Muscle of back (tissue), 11 donors: ENCODE measurements around the gene ZNF319. TPM values are rescaled to one million over a fixed set of nuclear protein-coding genes. Genes with fewer than 3 reads are reported as not detected.

Experiments used
- DNase-seq, 3 donors: peaks; one replicate each; pipeline versions ENCODE4 v3.0.0 to v3.0.0-alpha.2; 2013
- polyA plus RNA-seq, 10 donors: library from polyadenylated mRNA; unstranded; fragments of 120-200 nt; gene quantifications; one replicate each; pipeline ENCODE4 v1.2.1, GENCODE V29; 2013; ENCODE audit not compliant: insufficient read length in 10 of 10

Gene ZNF319
- polyA plus RNA-seq, 10 donors = 4.6 to 7.7 (median 6.5) TPM

DNA sequence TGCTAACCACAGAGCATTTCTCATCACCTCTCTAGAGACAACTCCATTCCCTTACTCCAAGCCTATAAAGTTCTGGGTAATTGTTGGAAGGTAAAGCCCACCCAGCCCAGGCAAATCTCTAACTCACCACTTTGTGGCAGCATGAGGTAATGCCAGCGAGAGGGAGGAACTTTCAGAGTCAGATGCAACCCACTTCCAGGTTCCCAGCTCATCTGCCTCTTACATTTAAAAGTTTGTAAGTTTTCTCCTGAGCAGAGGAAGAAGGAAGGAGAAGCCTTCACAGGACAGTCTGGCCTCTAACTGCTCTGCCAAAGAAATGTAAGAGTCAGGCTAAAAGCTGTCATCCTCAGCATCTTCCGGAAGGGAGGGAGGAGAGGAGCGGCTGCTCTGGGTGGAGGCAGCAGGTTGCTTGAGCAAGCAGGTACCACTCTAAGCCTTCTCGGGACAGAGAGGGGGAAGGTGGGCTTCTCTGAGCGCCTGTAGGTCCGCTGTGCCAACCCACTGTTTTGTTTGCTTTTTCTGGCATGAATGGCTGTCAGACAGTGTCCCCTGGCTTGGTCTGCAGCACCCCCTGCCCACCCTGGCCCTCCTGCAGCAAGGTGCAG is 1.0 kb downstream of the ZNF319 start:
- DNase-seq = peak in 1 of 3 donors; percentile 58

DNA sequence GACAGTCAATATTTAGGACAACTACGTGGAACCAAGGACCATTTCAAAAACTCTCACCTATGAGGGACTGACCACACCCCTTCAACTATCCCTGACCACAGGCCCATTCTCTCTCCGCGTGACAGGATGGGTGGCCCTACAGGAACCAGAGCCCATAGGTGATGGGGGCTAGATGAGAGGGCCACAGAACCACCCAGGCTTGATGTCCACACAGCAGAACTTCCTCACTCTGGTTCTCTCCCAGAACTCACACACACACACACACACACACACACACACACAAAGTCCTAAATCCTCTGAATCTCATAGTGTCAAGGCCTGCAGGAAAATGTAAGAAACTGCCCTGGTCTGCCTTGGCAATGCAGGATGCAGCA is 1.5 kb downstream of the ZNF319 start:
- DNase-seq = no peak

DNA sequence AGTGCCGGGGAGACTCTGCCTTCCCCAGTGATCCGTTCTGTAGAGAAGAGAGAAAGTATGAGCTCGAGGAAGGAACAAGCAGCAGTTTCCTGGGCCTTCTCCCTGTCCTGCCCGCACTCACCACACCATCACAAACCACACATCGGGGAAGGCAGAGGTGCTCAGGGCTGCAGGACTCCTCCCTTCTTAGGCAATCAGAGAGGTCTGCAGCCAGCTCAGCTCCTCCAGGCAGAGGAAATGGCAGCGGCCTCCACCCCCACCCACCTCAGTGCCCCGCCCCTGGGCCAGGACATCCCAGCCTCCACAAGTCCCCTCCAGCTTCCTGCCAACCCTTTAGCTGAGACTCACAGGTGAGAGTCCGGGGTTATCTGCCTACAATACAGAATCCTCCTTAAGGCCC is 2.0 kb downstream of the ZNF319 start:
- DNase-seq = no peak

DNA sequence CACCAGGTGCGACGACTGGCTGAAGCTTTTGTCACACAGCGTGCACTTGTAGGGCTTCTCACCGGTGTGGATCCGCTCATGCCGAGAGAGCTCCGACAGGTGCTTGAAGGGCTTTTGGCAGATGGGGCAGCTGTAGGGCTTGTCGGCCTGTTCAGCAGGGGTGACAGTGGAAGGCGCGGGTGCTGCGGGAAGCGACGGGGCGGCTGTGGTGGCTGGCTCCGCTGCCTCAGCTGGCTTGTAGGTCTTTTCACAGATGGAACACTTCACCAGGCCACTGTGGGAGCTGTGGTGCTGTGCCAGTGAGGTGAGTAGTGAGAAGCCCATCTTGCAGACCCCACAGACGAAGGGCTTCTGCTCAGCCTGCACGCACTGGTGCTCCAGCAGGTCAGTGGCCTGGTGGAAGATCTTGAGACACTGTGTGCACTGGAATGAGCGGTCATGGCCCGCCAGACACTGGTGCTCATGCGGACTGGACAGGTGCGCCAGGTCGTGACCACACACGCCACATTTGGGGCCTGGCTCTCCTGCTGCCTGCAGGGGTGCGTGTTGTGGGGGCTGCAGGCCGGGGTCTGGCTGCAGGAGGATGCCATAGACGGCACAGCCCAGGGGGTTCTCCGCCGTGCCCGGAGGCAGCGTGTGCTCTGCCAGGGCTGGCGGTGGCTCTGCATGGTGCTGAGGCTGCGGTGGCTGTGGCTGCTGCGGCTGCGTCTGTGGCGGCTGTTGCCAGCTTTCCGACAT is 2.8 kb downstream of the ZNF319 start:
- no peak for DNase-seq

DNA sequence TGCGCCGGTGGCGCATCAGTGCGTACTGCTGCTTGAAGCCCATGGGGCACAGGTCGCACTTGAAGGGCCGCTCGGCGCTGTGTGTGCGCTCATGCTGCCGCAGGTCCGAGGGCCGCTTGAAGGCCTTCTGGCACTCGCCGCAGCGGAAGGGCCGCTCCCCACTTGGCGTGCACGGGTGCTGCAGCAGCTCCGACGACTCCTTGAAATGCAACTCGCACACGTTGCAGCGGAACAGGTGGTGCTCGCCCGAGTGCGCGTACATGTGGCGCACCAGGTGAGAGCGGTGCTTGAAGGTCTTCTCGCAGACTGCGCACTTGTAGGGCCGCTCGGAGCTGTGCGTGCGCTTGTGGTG is 3.3 kb downstream of the ZNF319 start:
- no peak for DNase-seq

DNA sequence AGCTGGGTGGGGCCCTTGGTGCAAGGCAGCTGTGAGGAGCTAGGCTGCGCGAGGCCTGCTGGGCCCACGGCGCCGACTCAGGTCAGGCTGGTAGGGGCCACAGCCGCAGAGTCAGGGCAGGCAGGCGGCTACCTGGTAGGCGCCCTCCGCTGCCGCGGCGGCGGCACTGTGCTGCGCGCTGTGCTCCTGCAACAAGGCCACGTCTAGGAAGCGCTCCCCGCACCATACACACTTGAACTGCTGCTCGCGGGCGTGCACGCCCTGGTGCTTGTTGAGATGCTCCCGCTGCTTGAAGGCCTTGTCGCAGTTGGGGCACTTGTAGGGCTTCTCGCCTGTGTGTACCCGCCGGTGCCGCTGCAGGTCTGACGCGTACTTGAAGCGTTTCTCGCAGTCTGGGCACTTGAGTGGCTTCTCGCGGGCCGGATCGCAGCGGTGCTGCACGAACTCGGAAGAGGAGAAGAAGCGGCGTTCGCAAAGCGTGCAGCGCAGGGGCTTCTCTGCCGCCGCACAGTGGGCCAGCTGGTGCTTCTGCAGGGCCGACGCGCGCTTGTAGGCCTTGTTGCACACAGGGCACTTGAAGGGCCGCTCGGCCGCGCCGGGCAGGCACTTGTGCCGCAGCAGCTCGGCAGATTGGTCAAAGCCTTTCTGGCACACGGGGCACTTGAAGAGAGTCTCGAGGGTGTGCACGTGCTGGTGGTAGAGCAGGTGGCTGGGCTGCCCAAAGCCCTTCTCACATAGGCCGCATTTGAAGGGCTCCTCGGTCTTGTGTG is 3.9 kb downstream of the ZNF319 start:
- DNase-seq = no peak

DNA sequence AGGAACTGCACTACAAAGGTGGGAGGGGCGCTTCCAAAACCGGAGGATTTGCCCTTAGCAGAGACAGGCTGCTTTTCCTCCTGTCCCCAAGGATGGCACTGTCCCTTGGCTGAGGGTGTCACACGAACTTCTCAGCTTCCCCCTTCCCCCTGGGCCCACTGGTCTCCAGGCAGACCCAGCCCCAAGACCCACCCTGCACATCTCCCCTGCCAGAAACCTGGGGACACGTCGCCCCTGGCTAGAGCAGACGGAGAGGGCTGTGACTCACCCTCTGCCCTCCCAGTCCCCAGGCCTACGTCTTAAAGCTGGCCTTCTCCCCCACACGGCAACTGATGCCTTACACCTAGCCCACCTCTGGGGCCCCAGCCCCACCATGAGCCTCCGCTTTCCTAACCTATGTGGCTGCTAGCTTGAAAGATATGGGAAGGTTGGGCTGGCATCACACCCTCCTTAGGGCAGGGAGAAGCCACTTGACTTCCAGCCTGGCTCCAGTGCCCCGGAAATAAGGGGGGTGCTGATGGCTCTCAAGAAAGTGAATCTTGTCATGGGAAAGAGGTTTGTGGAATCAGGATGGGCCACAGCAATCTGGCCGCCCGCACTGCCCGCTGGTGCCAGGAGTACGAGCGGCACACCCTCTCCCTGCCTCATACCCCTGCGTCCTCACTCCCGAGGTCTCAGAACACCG is 4.6 kb downstream of the ZNF319 start:
- DNase-seq = no peak

DNA sequence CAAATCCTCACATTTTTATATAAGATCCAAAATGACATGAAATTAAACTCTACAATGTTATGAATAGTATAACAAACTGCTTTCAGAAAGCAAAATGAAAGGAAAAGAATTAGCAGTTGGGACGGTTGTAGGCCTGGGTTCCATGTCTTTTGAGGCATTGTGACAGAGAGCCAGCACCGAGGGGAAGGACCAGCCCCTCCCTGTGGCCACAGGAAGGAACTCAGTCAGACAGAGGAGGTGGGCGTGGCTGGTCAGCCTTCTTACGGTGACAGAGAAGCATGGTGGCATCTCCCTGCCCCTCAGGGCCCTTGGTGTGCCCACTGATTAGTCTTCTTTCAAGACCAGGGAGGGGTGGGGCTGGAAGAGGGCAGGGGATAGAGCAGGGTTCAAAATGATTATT is 5.7 kb downstream of the ZNF319 start:
- peak in 1 of 3 donors; percentile 18 for DNase-seq

DNA sequence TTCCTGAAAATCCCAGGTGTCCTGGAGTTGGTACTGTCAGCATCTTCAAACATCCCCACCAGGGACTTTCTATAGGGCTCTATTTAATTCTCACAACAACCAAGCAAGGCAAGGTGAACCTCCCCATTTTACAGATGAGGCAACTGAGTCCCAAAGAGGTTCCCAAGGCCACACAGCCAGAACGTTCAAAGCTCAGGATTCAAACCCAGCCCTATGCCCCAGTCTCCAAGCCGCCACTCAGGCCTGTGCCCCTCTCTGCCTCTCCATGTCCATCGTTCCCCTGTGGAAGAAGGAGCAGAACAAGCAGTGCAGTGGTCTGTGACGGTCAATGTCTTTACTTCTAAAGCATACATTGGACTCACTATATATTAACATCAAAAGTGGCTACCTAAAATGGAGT is 6.1 kb downstream of the ZNF319 start:
- no peak for DNase-seq

DNA sequence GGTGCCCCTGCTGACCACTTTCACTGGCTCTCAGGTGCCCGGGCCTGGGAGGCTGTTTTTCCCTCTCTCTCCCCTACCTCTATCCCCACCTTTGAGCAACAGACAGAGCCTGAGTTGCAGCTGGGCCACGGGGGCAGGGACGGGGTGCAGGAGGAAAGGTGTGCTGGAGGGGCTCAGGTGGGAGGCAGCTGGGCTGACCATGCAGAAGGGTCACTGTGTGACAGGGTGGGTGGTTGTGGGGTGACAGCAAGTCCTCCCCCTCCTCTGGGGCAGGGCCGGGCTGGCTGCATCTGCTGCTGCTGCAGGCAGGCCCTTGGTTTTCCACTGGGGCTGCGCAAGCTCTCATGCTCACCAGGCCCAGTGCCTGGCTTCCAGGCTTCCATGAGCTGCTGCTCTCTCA is 6.6 kb downstream of the ZNF319 start:
- DNase-seq = no peak

DNA sequence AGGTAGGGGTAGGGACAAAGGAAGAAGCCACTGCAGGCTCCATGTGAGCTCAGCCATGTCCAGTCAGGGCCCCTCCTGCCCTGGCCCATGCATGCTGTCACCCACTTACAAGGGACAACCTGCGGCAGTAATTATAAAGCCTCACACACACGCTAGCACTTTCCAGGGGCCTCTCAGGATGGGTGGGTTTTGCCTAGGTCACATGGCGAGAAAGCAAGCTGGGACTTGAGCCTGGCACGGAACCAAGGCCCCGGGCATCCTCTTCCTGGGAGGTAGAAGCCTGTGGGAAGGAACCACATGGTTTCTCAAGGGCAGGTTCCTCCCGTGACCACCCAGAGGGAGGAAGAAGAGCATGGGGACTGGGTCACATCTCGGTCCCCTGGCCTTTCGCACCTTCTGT is 7.0 kb downstream of the ZNF319 start:
- no peak for DNase-seq

DNA sequence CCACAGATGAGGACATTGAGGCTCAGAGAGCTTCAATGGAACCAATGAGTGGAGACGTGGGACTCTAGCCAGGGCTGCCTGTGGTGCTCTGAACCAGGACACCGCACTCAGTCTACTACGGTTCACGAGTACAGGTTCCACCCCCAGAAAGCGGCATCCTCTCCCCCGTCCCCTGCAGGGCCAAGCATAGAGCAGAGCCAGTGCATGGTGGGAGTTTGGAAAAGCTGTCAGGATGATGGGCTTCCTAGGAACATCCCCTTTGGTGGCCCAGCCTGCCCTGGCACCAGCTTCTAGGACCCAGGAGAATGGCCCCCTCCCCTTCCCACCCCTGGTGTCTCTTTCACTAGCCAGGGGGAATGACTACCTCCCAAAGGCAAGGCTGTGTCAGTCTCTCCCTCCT is 8.4 kb downstream of the ZNF319 start:
- DNase-seq = no peak

DNA sequence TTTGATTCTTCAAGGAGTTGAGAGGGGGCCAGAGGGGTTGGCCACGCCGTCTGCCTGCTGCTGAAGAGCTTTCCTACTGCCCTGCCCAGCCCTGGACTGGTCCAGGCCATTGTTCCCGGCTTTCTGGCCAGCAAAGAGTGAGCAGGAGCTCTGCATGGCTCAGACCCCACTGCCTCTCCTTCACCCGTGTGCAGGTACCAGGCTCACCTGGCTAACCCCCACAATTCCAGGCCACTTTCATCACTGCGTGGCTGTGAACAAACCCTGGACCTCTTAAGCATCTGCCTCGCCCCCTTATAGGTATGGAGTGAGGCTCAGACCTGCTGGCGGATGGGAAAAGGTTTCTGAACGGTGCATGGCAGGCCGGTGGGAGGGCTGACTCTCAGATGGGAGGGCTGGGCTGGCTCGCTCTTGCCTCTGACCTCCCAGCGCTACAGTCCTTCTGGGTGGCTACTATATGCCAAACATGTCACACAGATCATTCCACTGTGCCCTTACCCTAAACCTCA is 8.9 kb downstream of the ZNF319 start:
- no peak for DNase-seq

DNA sequence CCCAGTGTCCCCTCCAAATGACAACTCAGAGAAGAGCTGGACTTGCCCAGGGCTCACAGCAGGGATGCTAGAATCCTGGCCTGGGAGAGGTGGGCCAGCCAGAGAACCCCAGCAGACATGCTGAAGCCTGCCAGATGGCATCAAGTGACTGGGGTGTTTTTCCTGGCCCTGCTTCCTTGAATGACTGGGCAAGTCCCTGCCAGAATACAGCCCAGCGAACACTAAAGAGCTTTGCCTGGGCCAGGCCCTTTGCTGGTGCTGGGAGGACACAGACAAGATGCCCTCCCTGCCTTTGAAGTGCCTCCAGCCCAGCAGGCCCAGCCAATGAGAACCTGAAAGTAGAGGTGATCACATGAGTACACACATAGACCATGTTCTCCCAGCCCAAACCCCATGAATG is 11.5 kb downstream of the ZNF319 start:
- no peak for DNase-seq

DNA sequence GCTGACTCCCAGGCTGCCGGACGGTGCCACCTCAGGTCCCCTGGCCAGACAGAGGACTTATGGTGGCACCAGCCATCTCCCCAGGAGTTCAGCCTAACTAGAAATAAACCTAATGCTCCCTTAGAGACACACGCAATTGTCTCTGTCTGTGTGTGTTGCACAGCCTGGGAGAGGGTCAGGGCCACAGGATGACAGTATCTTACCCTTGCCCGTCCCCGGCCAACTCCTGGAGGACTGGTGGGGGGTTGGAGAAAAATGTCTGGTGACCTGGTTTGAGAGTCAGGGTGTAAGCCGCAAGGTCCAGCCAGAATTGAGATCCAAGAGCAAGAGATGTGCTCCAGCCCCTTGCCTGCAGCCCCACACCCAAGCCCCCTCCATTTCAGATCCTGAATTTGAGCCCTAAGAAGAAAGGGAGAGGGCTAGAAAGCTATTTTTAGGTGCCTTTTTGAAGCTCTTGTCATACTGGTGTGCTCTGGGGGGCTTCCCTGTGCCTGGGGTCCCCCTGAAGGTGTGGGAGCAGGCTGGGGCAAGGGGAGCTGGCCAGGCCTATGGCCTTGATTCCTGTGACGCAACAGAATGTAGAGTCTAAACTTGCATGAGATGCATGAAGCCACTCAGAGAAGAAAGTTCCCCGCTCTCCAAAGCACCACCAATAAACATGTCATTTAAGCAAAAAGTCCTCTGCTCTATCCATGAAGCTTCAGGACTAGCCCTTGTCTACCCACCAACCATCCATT is 12.9 kb downstream of the ZNF319 start:
- DNase-seq = no peak

DNA sequence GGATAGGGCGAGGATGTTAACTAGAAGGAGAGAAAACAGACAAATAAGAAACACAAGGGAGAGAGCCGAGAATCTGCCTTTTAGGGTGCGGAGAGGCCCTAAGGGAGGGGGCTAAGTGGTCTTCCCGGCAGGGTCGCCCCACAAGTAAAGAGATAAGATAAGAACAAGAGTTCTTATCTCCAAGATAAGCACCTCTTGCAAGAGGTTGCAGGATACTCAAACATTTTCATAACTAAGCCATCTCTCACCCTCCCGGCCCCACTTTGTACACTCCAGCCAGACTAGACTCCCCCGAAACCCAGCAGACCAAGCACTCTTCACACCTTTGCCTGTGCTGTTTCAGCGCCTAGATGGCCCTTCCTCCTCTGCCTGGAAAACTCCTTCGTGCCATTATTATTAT is 14.3 kb downstream of the ZNF319 start:
- DNase-seq = no peak

DNA sequence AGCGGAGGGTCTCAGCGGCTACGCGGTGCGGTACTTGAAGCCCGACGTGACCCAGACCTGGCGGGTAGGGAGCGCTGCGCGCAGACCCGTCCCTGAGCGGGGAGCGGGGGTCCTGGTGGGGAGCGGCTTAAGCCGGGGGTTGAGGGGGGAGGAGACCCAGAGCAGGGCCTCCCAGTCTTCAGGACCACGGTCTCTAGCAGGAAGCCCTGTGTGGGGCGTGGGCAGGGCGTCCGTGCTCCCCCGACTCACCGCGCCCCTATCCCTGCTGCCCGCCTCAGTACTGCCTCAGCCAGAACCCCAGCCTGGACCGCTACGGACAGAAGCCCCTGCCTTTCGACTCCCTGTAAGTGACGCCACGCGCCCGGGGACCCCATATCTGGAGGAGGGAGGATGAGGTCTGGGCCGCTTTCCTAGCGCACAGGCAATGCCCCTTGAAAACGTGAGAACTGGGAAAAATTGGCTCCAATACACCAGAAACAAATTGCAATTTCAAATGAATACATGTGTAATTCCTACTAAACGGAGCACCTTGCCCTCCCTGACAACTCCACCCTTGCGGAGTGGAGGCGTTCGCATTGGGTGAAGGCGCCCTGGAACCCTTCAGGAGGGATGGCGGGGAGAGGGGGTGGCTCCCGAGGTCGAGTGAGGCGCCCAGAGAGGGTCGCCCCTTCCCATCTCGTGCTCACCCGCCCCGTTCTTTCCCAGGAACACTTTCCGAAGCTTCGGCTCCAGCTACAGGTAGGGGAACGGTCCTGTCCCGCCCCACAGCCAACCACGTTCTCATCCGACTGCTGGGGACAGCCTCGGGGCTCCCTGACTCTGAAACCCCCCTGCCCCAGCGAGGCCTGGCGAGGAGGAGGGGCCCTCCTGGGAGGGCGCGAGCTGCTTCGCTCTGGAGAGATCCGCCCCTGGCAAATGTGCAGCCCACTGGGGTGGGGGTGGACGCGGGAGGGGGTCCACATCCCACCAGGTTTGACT is 15.0 kb downstream of the ZNF319 start:
- DNase-seq = peak in 2 of 3 donors; percentile 6 to 45

DNA sequence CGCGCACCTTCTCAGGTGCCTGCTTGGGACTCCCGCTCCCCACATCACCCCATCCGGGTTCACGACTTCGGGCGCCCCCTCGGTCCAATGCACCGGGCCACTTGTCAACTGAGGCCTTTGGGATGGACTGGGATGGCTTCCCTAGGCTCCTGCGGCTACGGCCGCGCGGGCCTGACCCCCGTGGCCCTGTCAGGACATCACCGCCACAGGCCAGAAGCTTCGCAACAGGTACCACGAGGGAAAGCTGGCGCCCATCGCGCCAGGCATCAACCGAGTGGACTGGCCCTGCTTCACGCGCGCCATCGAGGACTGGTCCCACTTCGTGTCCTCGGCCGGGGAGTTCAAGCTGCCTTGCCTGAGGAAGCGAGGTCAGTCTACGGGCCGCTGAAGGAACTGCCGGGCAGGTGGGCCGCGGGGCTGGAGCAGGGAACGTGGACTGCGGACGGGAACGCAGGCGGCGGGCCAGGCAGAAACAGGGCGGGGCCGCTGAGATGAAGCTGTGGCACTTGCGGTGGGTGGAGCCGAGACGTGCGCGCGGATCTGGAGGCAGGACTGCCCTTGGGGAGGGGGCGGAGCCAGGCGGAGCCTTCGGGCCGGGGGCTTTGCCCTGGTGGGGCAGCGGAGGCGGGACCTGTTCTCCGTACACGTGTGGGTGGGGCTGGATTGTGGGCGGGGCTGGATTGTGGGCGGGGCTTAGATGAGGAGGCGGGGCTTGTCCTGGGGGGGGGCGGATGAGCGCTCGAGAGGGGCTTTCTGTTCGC is 15.8 kb downstream of the ZNF319 start:
- DNase-seq = peak; percentile 48 to 78 (median 66)

DNA sequence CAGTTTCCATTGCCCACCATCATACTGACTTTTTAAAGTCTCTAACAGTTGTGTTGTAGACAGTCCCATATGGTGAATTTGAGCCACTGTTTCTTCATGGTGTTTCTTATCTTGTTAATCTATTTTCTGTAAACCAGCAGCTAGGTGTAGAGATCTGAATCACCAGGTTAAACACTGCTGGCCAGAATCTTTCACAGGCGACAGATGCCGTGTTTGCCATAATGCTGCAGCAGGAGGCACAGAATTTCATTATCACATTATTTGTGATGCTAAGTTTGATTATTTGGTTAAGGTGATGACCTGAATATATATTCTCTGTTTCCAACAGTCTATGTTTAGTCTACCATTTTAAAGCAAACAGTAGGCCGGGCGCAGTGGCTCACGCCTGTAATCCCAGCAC is 18.1 kb downstream of the ZNF319 start:
- DNase-seq = no peak

DNA sequence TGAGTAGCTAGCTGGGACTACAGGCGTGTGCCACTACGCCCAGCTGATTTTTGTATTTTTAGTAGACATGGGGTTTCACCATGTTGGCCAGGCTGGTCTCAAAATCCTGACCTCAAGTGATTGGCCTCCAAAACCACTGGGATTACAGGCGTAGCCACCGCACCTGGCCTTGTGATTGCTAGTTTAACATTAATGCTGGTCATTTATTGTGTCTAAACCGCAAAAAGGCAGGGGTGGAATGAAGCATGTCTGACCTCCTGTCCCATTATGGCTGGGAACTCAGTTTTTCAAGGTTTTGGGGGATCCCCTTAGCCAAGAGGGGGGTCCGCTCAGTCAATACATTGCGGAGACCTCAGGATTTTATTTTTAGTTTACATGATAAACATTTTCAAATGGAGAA is 18.8 kb downstream of the ZNF319 start:
- DNase-seq = no peak
